Testis (tissue), 3 donors: Measurements from ENCODE around the gene STK24. TPM values are rescaled to one million over a fixed set of nuclear protein-coding genes. Genes with fewer than 3 reads are reported as not detected.

Source experiments
- DNase-seq: peaks from one replicate; pipeline ENCODE4 v3.0.0-alpha.2; 2019
- H3K27ac ChIP-seq, 2 donors: fragments of 200-600 bp; sonication (generic); one replicate each; pipeline ENCODE4 v1.5.1; 2019
- H3K27me3 ChIP-seq: fragments of 200-600 bp; sonication (generic); one replicate; pipeline ENCODE4 v1.5.1; 2019
- H3K36me3 ChIP-seq: fragments of 200-600 bp; sonication (generic); one replicate; pipeline ENCODE4 v1.5.1; 2017; ENCODE audit warnings: low read depth; ENCODE audit errors: missing control alignments
- H3K4me1 ChIP-seq: fragments of 200-600 bp; sonication (generic); one replicate; pipeline ENCODE4 v1.5.1; 2019
- H3K4me3 ChIP-seq, 2 donors: fragments of 200-600 bp; sonication (generic); one replicate each; pipeline ENCODE4 v1.5.1; 2017 to 2019
- H3K9me3 ChIP-seq: fragments of 200-600 bp; sonication (generic); one replicate; pipeline ENCODE4 v1.5.1; 2017
- CTCF ChIP-seq, 3 experiments: fragments of 450-650 bp in 2 of 3; fragments of 200-600 bp in 1 of 3; sonication (generic) in 1 of 3; IDR thresholded peaks; one replicate each; pipeline ENCODE4 v1.5.1; 2016 to 2019; ENCODE audit warnings: antibody characterized with exemption in 3 of 3, mild to moderate bottlenecking in 2 of 3, moderate library complexity in 1 of 3
- POLR2A ChIP-seq: fragments of 450-650 bp; IDR thresholded peaks from one replicate; pipeline ENCODE4 v1.6.1; 2017; ENCODE audit warnings: antibody characterized with exemption, mild to moderate bottlenecking, moderate library complexity
- WGBS, 2 donors: methylation state at CpG; one replicate each; pipeline ENCODE4 v1.1.5; 2018; 5-methylcytosine and 5-hydroxymethylcytosine counted together
- intact Hi-C: fragments of 100-400 bp; cut with DNase I; formaldehyde crosslinking; loops from one replicate; pipeline ENCODE4 v1.15.1; 2023; ENCODE audit warnings: low total_unique reads
- polyA plus RNA-seq: library from polyadenylated mRNA; stranded (reverse); fragments of 350-450 nt; fragmentation: Illumina TruSeq; extraction: RNeasy Lipid Tissue Mini Kit (QIAGEN cat#74804); gene quantifications from one replicate; pipeline ENCODE4 v1.2.3, GENCODE V29; 2014; ENCODE audit warnings: low read depth, low replicate concordance; ENCODE audit not compliant: insufficient read depth
- total RNA-seq, 2 donors: library from RNA; depleted of rRNA; stranded (reverse); fragments of >200 nt; gene quantifications; one replicate each; pipeline ENCODE4 v1.2.3, GENCODE V29; 2016

Gene STK24
- total and polyA plus RNA-seq, 3 donors from 2014 or later, result 97.4 to 172 (median 151) TPM

- no peaks in the 10 kb centered on the region for H3K36me3 ChIP-seq
- intact Hi-C loops, result no loop called here
- H3K27me3 ChIP-seq, result no peaks in the 10 kb centered on the region
- no peak for TF ChIP-seq CTCF (IDR thresholded peaks at IDR 0.05)
- no peak for TF ChIP-seq POLR2A
- H3K4me3 ChIP-seq, result no peak overlapping the region
- H3K4me1 ChIP-seq, result peaks cover 39% of the 10 kb centered on the region
- 56 to 81% methylated on average over 9 of the region's 9 CpGs for WGBS, 2 donors
- no peaks in the 10 kb centered on the region for H3K9me3 ChIP-seq
- DNase-seq, result no peak
- H3K27ac ChIP-seq, result no peak overlapping the region
Measured at GRCh38 chr13:98564204-98564603, 12.7 kb downstream of the STK24 start.

- peaks cover 35% of the 10 kb centered on the region for H3K4me1 ChIP-seq
- WGBS, 2 donors, result 43 to 62% methylated on average over 6 of the region's 6 CpGs
- intact Hi-C loops, result no loop called here
Measured at GRCh38 chr13:98563071-98563470, 13.8 kb downstream of the STK24 start.

GRCh38 chr13:98559169-98559568 is 17.7 kb downstream of the STK24 start:
- peaks cover 19% of the 10 kb centered on the region for H3K4me1 ChIP-seq
- no peak for TF ChIP-seq POLR2A
- no peak for TF ChIP-seq CTCF (IDR thresholded peaks at IDR 0.05)
- H3K36me3 ChIP-seq, result no peaks in the 10 kb centered on the region
- H3K27ac ChIP-seq, result no peak overlapping the region
- intact Hi-C loops, result no loop called here
- H3K27me3 ChIP-seq, result no peaks in the 10 kb centered on the region
- no peak for DNase-seq
- H3K4me3 ChIP-seq, result no peak overlapping the region
- WGBS, 2 donors, result 91 to 92% methylated on average over 7 of the region's 7 CpGs
- no peaks in the 10 kb centered on the region for H3K9me3 ChIP-seq

More at GRCh38 chr13:98563071-98563470, 13.8 kb downstream of the STK24 start:
- Histone ChIP-seq H3K36me3 (no peaks in the 10 kb centered on the region), H3K27me3 (no peaks in the 10 kb centered on the region), H3K9me3 (no peaks in the 10 kb centered on the region), H3K27ac (peak overlapping the region in 1 of 2 donors; percentile 36), H3K4me3 (no peak overlapping the region)
- TF ChIP-seq POLR2A, result no peak
- TF ChIP-seq CTCF (IDR thresholded peaks at IDR 0.05), result no peak
- no peak for DNase-seq

- Histone ChIP-seq H3K36me3 (no peaks in the 10 kb centered on the region), H3K4me1 (peaks cover 17% of the 10 kb centered on the region), H3K27ac (no peak overlapping the region), H3K27me3 (no peaks in the 10 kb centered on the region), H3K4me3 (no peak overlapping the region), H3K9me3 (no peaks in the 10 kb centered on the region)
- TF ChIP-seq POLR2A, result no peak
- no peak for TF ChIP-seq CTCF (IDR thresholded peaks at IDR 0.05)
- intact Hi-C loops, result no loop called here
- WGBS, 2 donors, result 74 to 75% methylated on average over 10 of the region's 10 CpGs
- no peak for DNase-seq
Measured at GRCh38 chr13:98557937-98558792, 18.7 kb downstream of the STK24 start.
